Upper lobe of right lung (tissue), 1 donor: ENCODE data around the gene PHACTR4. TPM values are rescaled to one million over a fixed set of nuclear protein-coding genes. Genes with fewer than 3 reads are reported as not detected.
A peak's percentile ranks its signal among the peaks of the same experiment; 100 is the strongest.

Experiments used
- ATAC-seq: fragments of 200-7000 bp; cut with Tn5 transposase; one replicate; pipeline ENCODE4 v1.9.1; 2020; ENCODE audit warnings: mild to moderate bottlenecking, moderate library complexity
- DNase-seq: peaks from one replicate; pipeline ENCODE4 v3.0.0-alpha.2; 2020
- H3K27ac ChIP-seq: fragments of 200-600 bp; one replicate; pipeline ENCODE4 v1.8.0; 2022
- H3K27me3 ChIP-seq: fragments of 200-600 bp; one replicate; pipeline ENCODE4 v1.8.0; 2022; ENCODE audit warnings: mild to moderate bottlenecking
- H3K36me3 ChIP-seq: fragments of 200-600 bp; one replicate; pipeline ENCODE4 v1.8.0; 2022
- H3K4me1 ChIP-seq: fragments of 200-600 bp; one replicate; pipeline ENCODE4 v1.8.0; 2022
- H3K4me3 ChIP-seq: fragments of 200-600 bp; one replicate; pipeline ENCODE4 v1.8.0; 2022; ENCODE audit warnings: mild to moderate bottlenecking
- H3K9me3 ChIP-seq: fragments of 200-600 bp; one replicate; pipeline ENCODE4 v1.8.0; 2022
- CTCF ChIP-seq: fragments of 200-600 bp; IDR thresholded peaks from one replicate; pipeline ENCODE4 v1.8.0; 2022; ENCODE audit warnings: antibody characterized with exemption
- intact Hi-C: fragments of 100-400 bp; cut with DNase I; formaldehyde crosslinking; loops from one replicate; pipeline ENCODE4 v1.11.0; 2022
- total RNA-seq: library from RNA; stranded (reverse); fragmentation: NEBNext Ultra II Directional; extraction: Animal tissue kit (Norgen Biotek cat#: 25700); gene quantifications from one replicate; pipeline ENCODE4 v1.2.1, GENCODE V29; 2021
- donor health status: DM: no; HTN: yes; CAD: no; lungs with severe emphysema.

PHACTR4 gene
- total RNA-seq, 1 donor from 2014 or later = 43.2 TPM

GRCh38 chr1:28503117-28503516 is 133.6 kb downstream of the PHACTR4 start:
- no peak for ATAC-seq
- H3K27ac ChIP-seq = no peak overlapping the region
- H3K4me3 ChIP-seq = no peak overlapping the region
- no peak for DNase-seq
- no peak for TF ChIP-seq CTCF
- intact Hi-C loops = no loop called here
- H3K9me3 ChIP-seq = no peaks in the 10 kb centered on the region
- peaks cover 11% of the 10 kb centered on the region for H3K4me1 ChIP-seq
- peaks cover 10% of the 10 kb centered on the region for H3K36me3 ChIP-seq
- no peaks in the 10 kb centered on the region for H3K27me3 ChIP-seq

GRCh38 chr1:28505406-28506187 is 136.1 kb downstream of the PHACTR4 start, which contains the start of gene RCC1:
Gene RCC1, plus strand, starts transcription at chr1:28506043. Its CDS starts 23,824 bp downstream, at chr1:28529867.
- H3K9me3 ChIP-seq = no peaks in the 10 kb centered on the region
- H3K36me3 ChIP-seq = peaks cover 29% of the 10 kb centered on the region
- H3K27me3 ChIP-seq = no peaks in the 10 kb centered on the region
- intact Hi-C loops = no loop called here
- peak within 1 kb of the TSS; percentile 90 for H3K4me3 ChIP-seq
- DNase-seq = peak; percentile 96
- peak within 1 kb of the TSS; percentile 91 for H3K27ac ChIP-seq
- TF ChIP-seq CTCF = no peak
- peaks cover 35% of the 10 kb centered on the region for H3K4me1 ChIP-seq
- peak; percentile 96 for ATAC-seq

- ATAC-seq = no peak
- TF ChIP-seq CTCF = no peak
- peaks cover 42% of the 10 kb centered on the region for H3K36me3 ChIP-seq
- DNase-seq = no peak
- H3K4me3 ChIP-seq = peak overlapping the region; percentile 90
- peak overlapping the region; percentile 91 for H3K27ac ChIP-seq
- peaks cover 44% of the 10 kb centered on the region for H3K4me1 ChIP-seq
- no peaks in the 10 kb centered on the region for H3K27me3 ChIP-seq
- no peaks in the 10 kb centered on the region for H3K9me3 ChIP-seq
- intact Hi-C loops = no loop called here
Measured at GRCh38 chr1:28506907-28507246, 137.3 kb downstream of the PHACTR4 start.

- H3K27ac ChIP-seq = peak overlapping the region; percentile 91
- H3K4me1 ChIP-seq = peaks cover 44% of the 10 kb centered on the region
- no peaks in the 10 kb centered on the region for H3K9me3 ChIP-seq
- TF ChIP-seq CTCF = no peak
- no peaks in the 10 kb centered on the region for H3K27me3 ChIP-seq
- H3K36me3 ChIP-seq = peaks cover 46% of the 10 kb centered on the region
- H3K4me3 ChIP-seq = peak overlapping the region; percentile 90
- DNase-seq (no peak), ATAC-seq (no peak)
- intact Hi-C loops = no loop called here
Measured at GRCh38 chr1:28507247-28507645, 137.7 kb downstream of the PHACTR4 start.

GRCh38 chr1:28507646-28508434 is 138.3 kb downstream of the PHACTR4 start:
- H3K27ac ChIP-seq = peak overlapping the region; percentile 91
- no peaks in the 10 kb centered on the region for H3K27me3 ChIP-seq
- no peak for DNase-seq
- no peak for ATAC-seq
- no peak for TF ChIP-seq CTCF
- peak overlapping the region; percentile 90 for H3K4me3 ChIP-seq
- peaks cover 52% of the 10 kb centered on the region for H3K36me3 ChIP-seq
- intact Hi-C loops = no loop called here
- peaks cover 44% of the 10 kb centered on the region for H3K4me1 ChIP-seq
- H3K9me3 ChIP-seq = no peaks in the 10 kb centered on the region
